Fibroblast of skin of right quadriceps (primary cell): ENCODE measurements around the gene ARID2.

Experiments
- DNase-seq: peaks from one replicate; pipeline ENCODE4 v3.0.0-alpha.2; 2013

Gene ARID2

GRCh38 chr12:45763381-45763780 lies 33.9 kb downstream of the ARID2 start:
- no peak for DNase-seq

GRCh38 chr12:45768194-45768593 lies 38.7 kb downstream of the ARID2 start:
- no peak for DNase-seq

DNA sequence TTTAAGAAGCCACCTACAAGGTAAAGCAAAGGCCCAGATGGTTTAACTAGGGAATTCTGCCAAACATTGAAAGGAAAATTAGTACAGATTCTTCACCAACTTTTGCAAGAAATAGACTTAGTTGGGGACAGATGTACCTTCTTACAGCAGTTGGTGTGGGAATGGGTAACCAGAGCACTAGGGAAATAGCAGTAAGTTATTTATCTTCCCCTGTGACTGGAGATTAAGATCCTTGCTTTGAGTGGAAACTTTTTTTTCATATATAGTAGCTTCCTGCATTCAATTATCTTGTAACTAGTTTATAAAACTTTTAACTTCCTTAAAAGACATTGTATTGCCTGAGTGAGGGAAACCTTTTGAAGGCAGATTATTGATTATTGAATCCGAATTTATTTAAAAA lies 44.2 kb downstream of the ARID2 start:
- no peak for DNase-seq

DNA sequence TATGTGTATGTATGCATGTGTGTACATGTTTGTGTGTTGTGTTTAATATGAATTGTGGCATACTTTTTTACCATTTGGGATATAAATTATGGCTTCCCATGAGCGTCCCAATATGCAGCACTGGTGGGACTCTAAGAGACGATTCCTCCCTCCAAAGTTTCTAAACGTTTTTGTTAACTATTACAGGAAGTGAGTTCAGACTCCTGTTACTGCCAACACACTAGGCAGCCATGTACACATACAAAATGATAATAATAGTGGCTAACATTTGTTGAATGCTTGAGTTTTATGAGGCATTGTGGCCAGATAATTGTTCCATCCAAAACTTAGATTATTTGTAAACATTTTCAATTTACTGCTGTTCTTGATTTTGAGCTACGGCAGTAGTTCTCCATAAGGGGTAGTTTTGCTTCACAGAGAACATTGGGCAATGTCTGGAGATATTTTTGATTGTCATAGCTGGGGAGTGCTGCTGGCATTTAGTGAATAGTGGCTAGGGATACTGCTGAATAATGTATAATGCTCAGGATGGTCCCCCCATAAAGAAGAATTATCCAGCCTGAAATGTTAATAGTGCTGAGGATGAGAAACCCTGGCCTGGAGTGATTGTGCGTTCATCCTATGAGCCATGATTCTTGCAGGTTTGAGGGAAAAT lies 45.1 kb downstream of the ARID2 start:
- DNase-seq: no peak

DNA sequence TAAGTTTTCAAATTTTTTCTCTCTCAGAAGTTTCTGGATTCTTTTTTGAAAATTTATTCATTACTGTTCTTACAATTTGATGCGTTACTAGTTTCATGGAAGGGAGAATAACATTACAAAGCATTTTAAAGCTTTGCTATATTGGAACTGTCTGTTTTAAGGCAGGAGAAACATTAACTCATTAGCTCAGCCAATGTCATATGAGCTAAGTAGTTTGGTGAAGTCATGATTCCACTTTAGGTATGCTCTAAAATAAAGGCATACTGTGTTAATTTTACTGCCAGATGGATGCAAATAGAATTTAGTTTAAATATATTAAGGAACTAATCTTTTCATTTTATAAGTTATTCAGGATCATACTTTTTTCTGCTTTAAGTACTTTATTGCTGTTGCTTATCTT lies 46.0 kb downstream of the ARID2 start:
- DNase-seq: no peak

DNA sequence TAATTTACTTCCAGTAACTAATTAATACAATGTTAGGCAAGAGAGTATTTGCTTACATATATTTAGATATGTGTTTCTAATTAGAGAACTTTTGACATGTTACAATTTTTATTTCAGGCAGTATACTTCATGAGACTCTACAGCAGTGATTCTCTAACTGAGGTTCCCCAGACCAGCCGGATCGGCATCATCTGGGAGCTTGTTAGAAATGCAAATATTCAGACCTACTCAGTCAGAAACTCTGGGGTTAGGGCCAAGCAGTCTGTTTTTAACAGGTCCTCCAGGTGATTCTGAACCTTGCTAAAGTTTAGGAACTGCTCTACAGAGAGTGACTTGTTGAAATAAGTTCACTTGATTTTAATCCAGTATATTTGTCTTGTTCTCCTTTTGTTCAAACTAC lies 46.5 kb downstream of the ARID2 start:
- DNase-seq: no peak

DNA sequence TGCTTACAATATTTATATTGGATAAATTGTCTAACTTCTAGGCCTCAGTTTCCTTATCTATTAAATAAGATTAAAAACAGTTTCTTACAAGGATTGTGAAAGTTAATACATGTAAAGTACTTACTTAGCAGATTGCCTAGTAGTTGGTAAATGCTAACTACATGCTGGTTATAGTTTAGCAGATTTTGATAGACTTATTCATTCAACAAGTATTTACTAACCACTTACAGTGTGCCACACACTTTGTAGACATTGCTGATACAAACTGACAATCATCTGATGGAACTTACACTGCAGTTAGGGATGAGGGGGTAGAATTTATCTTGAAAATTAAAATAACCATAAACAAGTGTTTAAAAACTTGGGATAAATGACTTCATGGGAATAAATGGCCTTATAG lies 50.4 kb downstream of the ARID2 start:
- DNase-seq: no peak

- no peak for DNase-seq
These were observed 51.6 kb downstream of the ARID2 start for GRCh38 chr12:45781080-45781479.

- no peak for DNase-seq
These were observed 55.8 kb downstream of the ARID2 start for GRCh38 chr12:45785315-45785714.

DNA sequence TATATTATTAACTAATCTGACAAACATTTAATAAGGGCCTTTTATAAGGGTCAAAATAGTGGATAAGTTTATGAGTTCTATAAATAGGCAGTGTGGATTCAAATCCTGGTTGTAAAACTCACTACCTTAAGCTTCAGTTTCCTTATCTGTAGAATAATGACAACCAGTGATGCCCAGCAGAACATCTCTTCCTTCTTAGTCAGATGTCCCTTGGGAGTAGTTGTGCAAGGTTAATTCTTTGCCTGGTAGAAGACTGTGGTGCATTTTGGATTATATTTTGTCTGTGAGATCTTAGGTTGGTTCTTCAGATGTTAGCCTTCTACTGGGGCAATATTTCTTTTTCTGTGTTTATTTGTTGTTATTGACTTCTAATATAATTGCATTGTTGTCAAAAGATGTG lies 59.5 kb downstream of the ARID2 start:
- DNase-seq: peak; percentile 80

- DNase-seq: no peak
These were observed 64.9 kb downstream of the ARID2 start for GRCh38 chr12:45794422-45794821.

- no peak for DNase-seq
These were observed 72.1 kb downstream of the ARID2 start for GRCh38 chr12:45801625-45802024.

DNA sequence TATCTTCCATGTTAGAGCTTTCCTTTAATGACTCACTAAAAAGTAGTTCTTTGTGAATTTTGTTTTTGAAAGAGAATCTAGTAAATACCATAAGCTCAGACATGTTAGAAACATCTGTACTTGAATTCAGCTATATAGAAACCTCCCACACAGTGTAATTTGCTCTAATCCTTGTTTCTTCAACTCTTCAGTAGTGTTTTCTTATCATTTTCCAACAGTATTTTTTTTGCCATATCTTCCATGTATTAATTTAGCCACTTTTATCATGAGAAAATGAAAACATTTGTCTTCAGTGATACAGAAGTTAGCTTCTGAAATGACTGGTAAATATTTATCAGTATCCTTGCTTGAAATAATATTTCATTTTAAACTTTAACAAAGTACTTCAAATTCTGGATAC lies 73.6 kb downstream of the ARID2 start:
- no peak for DNase-seq

DNA sequence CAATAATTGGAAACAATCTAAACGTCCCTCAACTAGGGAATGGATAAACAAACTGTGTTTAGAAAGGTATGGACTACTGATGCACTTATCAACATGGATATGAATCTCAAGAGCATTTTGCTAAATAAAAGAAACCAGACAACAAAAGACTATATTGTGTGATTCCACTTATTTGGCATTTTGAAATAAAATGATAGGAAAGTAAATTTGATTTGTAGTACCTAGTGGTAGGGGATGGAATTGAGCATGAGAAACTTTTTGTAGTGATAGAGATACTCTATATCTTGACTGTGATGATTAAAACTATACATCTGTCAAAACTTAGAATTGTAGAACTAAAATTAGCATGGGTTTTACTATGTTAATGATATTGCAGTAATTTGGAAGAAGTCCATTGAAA lies 87.1 kb downstream of the ARID2 start:
- no peak for DNase-seq

- DNase-seq: no peak
These were observed 98.5 kb downstream of the ARID2 start for GRCh38 chr12:45827974-45828373.

DNA sequence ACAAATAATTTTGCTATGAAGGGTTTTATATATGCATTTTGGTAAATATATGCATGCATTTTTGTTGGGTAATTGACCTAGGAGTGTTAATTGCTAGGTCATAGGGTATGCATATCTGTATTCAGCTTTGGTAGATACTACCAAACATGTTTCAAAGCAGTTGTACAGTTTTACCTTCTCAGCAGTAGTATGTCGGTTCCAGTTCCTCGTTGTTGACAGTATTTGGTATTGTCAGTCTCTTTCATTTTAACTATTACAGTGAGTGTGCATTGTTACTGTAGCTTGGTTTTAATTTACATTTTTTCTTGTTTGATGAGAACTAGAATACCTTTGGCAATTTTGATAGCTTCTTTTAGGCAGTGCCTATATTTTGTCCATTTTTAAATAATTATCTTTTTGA lies 98.9 kb downstream of the ARID2 start:
- no peak for DNase-seq

DNA sequence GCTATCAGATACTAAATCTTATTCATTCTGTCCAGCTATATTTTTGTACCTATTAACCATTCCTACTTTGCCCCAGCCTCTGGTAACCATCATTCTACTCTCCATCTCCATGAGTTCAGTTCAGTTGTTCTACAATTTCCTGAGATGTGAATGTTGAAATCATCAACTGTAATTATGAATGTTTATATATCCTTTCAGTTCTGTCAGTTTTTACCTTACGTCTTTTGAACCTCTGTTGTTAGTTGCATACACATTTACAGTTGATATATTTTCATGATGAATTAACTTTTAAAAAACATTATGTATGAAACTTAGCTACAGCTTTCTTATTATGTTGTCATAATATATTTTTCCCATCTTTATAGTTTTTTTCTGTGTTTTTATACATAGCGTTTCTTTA lies 102.1 kb downstream of the ARID2 start:
- DNase-seq: no peak

DNA sequence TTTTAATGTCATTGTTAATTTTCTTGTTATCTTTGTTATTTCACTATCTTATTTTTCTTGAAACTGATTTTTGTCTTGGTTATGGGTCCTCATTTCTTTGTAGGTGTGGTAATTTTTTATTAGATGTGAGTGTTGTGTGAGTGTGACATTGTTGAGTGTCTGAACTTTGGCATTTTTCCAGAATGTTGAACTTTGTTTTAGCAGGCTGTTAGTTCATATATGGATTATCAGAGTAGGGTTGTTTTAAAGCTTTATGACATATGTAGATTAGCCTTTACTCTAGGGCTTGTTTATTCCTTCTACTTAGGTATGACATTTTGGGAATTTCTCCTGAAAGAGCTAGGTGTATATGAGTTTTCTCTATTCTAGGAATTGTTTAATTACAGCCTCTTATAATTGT lies 103.9 kb downstream of the ARID2 start:
- DNase-seq: no peak

DNA sequence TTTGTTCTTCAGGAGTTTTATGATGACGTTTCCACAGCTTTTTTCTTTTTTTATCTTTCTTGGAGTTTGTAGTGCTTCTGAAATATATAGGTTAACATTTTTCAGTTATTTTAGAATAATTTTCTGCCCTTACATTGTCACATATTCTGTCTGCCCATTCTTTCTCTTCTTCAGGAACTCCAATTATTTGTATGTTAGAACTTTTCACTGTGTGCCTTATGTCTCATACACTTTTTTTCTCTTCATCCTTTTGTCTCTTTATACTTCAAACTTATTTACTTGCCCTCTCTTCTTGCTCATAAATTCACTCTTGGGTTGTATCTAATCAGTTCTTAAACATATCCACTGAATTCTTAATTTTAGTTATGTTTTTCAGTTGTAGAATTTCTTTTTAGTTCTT lies 105.3 kb downstream of the ARID2 start:
- no peak for DNase-seq

DNA sequence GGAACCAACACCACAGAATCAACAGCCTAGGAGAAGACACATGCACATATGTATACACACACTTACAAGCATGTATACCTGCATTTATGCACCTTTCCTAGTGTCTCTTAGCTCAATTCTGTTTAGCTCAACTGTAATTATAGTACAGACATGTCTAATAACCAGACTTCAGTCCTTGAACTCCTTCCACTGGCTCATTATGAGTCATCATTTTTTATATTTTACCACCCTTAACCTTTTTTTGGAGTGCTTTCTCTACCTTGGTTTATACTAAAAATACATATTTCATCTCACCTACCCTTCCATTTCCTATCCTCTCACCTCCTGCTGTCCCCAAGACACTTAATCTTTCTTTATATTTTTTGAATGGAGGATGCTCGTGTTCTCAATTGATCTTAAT lies 110.4 kb downstream of the ARID2 start:
- DNase-seq: no peak

DNA sequence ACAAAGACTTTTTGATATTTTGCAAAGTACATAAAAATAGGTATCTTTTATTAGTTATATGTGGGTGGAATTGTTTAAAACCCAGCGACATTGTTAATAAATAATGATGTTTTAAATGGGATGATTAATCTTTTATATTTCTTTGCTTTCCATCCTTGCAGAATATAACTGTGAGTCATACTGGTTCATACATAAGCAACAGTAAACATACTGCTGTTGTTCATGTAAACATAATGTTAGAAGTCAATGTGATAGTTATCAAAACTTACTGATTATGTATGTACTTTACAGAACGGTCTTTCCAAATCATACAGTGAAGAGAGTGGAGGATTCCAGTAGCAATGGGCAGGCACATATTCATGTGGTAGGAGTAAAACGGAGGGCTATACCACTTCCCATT lies 119.8 kb downstream of the ARID2 start:
- DNase-seq: no peak

- DNase-seq: no peak
These were observed 120.8 kb downstream of the ARID2 start for GRCh38 chr12:45850302-45850701.

GRCh38 chr12:45852508-45852907 lies 123.0 kb downstream of the ARID2 start:
- DNase-seq: no peak

DNA sequence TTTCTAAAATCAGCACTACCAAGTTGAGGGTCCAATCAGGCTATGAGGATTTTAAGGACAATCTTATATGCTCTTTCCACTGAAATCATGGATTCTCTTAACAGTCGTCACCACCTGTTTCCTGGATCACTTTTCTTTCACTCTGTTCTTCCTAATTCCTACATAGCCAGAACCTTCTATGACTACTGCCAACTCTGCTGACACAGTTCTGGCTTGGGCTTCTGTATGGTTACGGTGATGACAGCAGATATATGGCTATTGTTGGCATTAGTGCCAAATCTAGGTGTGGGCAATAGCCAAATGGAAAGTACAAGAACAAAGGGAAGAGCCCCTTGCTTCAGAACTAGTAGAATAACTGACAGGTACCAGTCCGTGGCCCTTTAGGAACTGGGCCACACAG lies 124.0 kb downstream of the ARID2 start:
- DNase-seq: no peak

- DNase-seq: no peak
These were observed 133.8 kb downstream of the ARID2 start for GRCh38 chr12:45863332-45863731.

DNA sequence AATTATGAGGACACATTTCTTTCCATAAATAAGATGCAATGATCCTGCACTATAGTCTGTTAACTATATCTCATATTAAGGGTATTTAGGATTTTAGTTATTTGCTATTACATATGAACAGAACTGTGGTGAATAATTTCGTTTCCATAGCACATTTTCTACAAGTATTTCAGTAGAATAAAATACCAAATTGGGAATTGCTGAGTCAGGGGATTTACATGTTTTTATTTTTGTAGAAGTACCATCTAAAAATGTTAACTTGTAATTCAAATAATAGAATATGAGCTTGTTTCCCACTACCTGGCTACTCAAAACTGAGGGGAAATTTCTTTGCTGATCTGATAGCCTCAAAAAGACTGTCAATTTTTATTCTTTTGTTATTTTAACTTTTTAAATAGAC lies 136.8 kb downstream of the ARID2 start:
- DNase-seq: no peak
